Heart left ventricle (tissue), 13 donors: ENCODE results near the gene PTPN6.

Experiments
- CTCF ChIP-seq, 12 donors: fragments of 200-600 bp; sonication (generic) in 4 of 12; IDR thresholded peaks; one replicate each; pipeline versions ENCODE4 v1.5.0 to v1.8.0; 2018 to 2022; ENCODE audit warnings: antibody characterized with exemption in 12 of 12, mild to moderate bottlenecking in 5 of 12
- POLR2A ChIP-seq, 2 donors: fragments of 450-650 bp; IDR thresholded peaks; one replicate each; pipeline ENCODE4 v1.6.1; 2017; ENCODE audit warnings: antibody characterized with exemption in 2 of 2, mild to moderate bottlenecking in 2 of 2, moderate library complexity in 2 of 2
- donor health status: ischemic (EF 13 %, LVEDD 7.1; RV severe dilation, severe dysfunction).
- donor health status: DM: no; HTN: yes; CAD: no.
- donor health status: DM: no; HTN: no; CAD: no.
- donor health status: ischemic (EF 25% LVEDD 6.9; RV normal size, moderate dysfunction).
- donor health status: ischemic (EF 25% LVEDD 5.7; RV mildly dilated, moderate dysfunction).
- donor health status: ischemic (EF 35%, LVEDD 5.7; RV mildly dilated, moderate dysfunction).
- donor health status: nonischemic (EF 11% LVEDD 7.7; RV severe dilation, severe dysfunction).
- donor health status: DM: yes; HTN: yes; CAD: no.
- donor health status: PGD.
- donor health status: ischemic (EF 29% LVEDD 5.4; RV normal size, mild dysfunction).
- donor health status: nonischemic (EF 23%, LVEDD 6.1; RV moderate dilation, normal function).

- TF ChIP-seq CTCF (IDR thresholded peaks at IDR 0.05), result no peak
- no peak for TF ChIP-seq POLR2A (IDR thresholded peaks at IDR 0.05)
These were observed 29.6 kb upstream of the PTPN6 start for GRCh38 chr12:6921539-6921938.
